Thyroid gland (tissue), 4 donors: Measurements from ENCODE around the gene BTBD19.

ENCODE experiments used
- CTCF ChIP-seq, 6 experiments: fragments of 200-600 bp in 3 of 6; fragments of 450-650 bp in 3 of 6; sonication (generic) in 3 of 6; IDR thresholded peaks; one replicate each; pipeline ENCODE4 v1.5.1; 2016 to 2019; ENCODE audit warnings: antibody characterized with exemption in 6 of 6, mild to moderate bottlenecking in 2 of 6, inconsistent platforms in 1 of 6, moderate library complexity in 1 of 6
- POLR2A ChIP-seq, 2 donors: fragments of 450-650 bp; IDR thresholded peaks; one replicate each; pipeline ENCODE4 v1.6.1; 2017; ENCODE audit warnings: antibody characterized with exemption in 2 of 2, mild to moderate bottlenecking in 2 of 2, moderate library complexity in 1 of 2

- no peak for TF ChIP-seq CTCF (IDR thresholded peaks at IDR 0.05)
- TF ChIP-seq POLR2A (IDR thresholded peaks at IDR 0.05), result no peak
These were observed 26.0 kb downstream of the BTBD19 start for GRCh38 chr1:44834328-44834727.
